H1 (cell line): ENCODE data around the gene ATP23. TPM values are rescaled to one million over a fixed set of nuclear protein-coding genes. Genes with fewer than 3 reads are reported as not detected.

Experiments used
- BCL11A ChIP-seq, 2 experiments: IDR thresholded peaks; one replicate each; pipeline ENCODE4 v1.6.1; 2011; ENCODE audit warnings: low read depth in 2 of 2, low read length in 2 of 2, mild to moderate bottlenecking in 2 of 2
- POLR2A ChIP-seq, 2 experiments: IDR thresholded peaks; 1 replicate in 1 of 2; 2 replicates in 1 of 2; pipeline ENCODE4 v1.6.1; 2011; ENCODE audit warnings: low read depth in 2 of 2, low read length in 2 of 2, mild to moderate bottlenecking in 2 of 2; ENCODE audit errors: control extremely low read depth in 1 of 2
- RBBP5 ChIP-seq: IDR thresholded peaks from 2 replicates; pipeline ENCODE4 v1.7.1; 2012; ENCODE audit warnings: low read depth, mild to moderate bottlenecking, inconsistent platforms, low read length, moderate library complexity, borderline replicate concordance
- polyA plus RNA-seq, 7 experiments: library from polyadenylated mRNA; depleted of rRNA in 3 of 7; stranded (reverse) in 5 of 7; unstranded in 2 of 7; fragments of >200 nt in 5 of 7; fragments of 200-250 nt in 2 of 7; gene quantifications; 1 replicate in 5 of 7; 2 replicates in 1 of 7; 4 replicates in 1 of 7; pipeline versions ENCODE4 v1.2.1 to v1.2.3, GENCODE V29; 2011 to 2013; ENCODE audit warnings: missing spikeins in 2 of 7, mixed read lengths in 2 of 7
- total RNA-seq: library from RNA; stranded (reverse); fragmentation: NEBNext Ultra II Directional; extraction: Animal tissue kit (Norgen Biotek cat#: 25700); gene quantifications from 2 replicates; pipeline ENCODE4 v1.2.1, GENCODE V29; 2021

ATP23 gene
- total and polyA plus RNA-seq, 2 of the 8 experiments (the other 6 are each of a cell fraction or from before 2014, with no cell fraction given): 10.2 to 13.5 TPM

- TF ChIP-seq BCL11A (IDR thresholded peaks at IDR 0.05; ENCODE audit: low read depth in 2 of 2, low read length in 2 of 2) (no peak), RBBP5 (peak; percentile 95), POLR2A (IDR thresholded peaks at IDR 0.05; ENCODE audit: control extremely low read depth in 1 of 2, low read depth in 2 of 2, low read length in 2 of 2) (peak; percentile 25 to 68)
These were observed 47.7 kb upstream of the ATP23 start (continued) for GRCh38 chr12:57893431-57894353.
